ENCODE measurements around the gene CADPS.

Gene CADPS

DNA sequence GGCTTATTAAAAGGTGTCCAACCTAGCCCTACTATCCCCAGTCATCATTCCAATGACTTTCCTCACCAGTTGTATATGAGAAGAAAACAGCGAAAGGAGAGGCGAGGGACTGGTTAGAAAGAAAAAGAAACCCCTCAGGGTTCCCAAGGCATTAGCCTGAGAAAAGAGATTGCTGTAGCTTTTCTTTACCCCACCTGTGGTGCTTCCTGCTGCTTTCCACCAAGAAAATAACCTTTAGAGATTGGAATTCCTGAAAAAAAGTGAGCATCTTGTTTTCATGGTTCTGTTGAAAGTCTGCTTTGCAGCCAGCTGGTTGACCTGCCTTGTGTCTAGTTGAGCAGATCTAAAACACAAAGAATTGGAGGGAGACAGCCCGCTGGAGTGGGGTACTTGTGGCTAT is 196.4 kb downstream of the CADPS start:
- DNase-seq = no peak

DNA sequence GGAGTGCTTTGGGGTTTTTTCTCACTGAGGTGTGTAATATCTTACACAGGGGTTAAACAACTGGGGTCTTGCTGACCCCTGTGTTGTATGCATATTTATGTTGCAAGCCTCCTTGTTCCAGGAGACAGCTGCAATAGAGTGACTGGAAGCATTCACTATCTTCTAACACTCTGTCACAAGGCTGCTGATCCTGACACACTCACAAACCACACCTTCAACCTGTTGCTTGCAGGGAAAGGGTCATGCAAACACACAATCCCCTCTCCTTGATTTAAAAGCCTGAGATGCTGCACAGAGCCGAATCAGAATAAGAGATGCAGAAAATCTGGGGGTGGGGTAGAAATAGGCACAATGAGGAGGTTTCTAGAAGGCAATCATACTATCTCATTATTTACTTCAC is 197.3 kb downstream of the CADPS start:
- no peak for DNase-seq

DNA sequence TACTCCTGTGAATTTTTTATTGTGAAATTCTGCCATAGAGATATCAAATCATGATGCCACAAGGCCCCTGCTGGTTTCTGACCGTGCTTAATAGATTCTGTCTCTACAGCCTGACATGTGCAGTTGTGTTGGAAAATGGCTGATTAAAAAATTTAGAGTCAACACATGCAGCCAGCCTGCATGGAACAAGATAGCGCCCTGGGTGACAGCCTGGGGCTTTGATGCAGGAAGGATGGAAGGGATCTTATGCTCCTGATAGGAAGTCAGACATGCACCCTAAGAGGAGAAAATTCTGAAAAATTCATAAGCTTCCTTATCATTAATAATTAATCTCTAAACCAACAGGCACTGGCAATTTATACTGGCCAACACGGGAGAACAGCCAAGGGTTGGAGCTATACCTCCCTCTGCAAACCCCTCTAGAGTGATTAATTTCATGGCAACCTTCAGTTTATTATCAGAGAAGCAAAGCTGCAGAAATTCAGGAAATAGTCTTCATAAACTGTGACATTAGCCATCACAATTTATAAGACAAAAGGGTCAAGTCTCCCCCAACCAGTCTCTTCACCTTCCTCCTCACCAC is 198.4 kb downstream of the CADPS start:
- DNase-seq = no peak

DNA sequence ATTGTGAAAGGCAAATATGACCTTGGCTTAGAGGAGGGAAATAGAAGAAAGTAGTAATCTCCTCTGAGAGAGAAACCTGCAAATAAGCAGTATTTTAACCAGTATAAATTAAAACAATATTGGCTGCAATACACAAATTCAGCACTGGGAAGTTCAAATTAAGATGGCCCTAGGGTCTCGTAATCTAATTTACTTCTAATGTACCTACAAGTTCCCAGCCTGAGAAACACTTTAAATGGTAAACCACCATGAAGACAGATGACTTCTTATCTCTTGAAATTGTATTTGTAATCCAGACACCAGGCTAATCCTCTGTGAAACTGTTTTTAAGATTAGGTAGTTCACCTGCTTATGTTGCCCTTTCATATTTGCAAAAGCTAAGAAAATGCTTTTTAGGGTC is 199.7 kb downstream of the CADPS start:
- DNase-seq = no peak

DNA sequence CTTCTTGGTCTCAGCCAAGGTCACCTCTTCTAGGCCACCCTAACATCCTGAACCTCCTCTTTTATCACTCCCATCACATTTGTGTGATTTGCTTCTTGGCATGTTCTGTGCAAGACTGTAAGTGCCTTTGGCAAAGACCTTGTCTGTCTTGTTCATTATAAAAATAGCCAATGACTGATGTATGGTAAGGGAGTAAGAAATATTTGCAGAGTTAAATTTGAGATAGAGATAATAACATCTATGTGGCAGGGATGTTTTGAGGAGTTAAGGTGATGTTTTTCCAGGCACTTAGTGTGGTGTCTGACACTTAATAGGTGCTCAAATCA is 202.3 kb downstream of the CADPS start:
- no peak for DNase-seq

DNA sequence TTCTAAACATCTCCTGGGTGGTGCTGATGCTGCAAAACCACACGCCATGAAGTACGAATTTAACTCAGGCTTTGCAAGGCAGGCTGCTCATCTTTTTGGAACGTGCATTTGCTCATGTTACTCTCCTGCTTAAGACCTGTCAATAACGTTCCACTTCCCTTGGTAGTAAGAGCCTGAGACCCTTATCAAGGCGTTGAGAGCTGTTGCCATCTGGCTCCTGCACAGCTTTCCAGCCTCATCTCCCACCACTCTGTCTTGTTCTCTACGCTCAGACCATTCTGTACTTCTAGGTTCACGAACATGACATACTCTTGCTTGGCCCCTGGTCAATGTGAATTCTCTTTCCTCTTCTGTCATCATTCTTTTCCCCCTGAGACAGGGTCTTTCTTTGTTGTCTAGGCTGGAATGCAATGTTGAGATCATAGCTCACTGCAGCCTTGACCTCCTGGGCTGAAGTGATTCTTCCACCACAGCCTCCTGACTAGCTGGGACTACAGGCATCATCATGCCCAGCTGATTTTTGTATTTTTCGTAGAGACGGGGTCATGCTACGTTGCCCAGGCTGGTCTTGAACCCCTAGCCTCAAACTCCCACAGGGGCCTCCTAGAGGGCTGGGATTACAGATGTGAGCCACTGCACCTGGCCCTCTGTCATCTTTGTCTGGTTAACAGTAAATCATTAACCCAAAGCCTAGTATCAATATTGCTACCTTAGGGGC is 202.8 kb downstream of the CADPS start:
- DNase-seq = no peak

DNA sequence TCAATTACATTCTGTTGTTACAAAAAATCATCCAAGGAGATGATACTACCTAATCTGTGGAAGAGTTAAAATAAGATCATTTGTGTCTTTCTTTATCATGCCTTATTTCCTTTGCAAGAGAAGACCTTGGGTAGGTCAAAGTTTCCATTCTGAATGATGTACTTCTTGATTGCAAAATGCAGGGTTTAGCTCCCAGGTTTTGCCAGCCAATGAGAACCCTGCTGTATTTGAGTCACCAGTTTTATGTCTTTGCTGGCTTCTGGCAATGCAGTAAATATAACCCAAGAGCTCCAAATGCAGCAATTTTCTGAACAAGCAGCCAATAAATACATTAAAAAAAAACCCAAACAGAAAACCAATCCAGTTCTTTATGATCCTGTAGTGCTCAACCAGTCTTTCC is 204.9 kb downstream of the CADPS start:
- no peak for DNase-seq

DNA sequence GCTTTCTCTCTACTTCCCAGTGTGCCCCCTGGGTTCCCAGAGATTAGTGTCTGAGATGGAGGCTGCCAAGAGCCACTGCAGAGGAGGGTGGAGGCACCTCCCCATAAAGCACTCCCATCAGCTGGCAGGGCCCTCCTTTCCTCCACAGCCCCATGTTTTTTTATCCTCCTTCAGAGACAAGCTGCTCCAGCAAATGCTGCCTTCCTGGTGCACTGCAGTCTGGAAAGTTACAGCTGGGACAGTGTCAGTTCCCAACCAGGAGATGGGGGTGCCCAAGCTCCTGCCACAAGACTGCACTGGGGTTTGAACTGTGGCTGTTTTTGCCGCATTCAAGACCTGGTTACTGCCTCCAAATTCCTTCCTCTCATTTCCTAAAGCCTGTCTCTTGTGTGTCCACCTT is 206.1 kb downstream of the CADPS start:
- no peak for DNase-seq

DNA sequence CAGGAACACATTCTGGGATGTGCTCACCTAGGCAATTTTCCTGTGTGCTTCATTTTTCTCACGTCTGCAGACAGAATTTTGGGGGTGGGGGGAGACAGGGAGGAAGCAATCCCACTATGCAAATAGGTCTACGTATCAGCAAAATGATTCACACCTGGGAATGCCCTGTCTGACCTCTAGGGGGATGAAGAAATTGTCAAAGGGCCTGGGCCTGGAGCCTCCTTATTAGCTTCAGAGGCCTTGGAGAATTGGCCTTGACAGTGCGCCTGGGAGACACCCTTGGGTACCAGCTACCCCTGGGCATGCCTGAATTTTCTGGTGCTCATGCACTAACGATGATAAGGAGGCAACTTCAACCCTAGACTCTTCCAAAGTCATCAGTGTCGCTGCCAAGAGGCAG is 207.5 kb downstream of the CADPS start:
- DNase-seq = no peak

DNA sequence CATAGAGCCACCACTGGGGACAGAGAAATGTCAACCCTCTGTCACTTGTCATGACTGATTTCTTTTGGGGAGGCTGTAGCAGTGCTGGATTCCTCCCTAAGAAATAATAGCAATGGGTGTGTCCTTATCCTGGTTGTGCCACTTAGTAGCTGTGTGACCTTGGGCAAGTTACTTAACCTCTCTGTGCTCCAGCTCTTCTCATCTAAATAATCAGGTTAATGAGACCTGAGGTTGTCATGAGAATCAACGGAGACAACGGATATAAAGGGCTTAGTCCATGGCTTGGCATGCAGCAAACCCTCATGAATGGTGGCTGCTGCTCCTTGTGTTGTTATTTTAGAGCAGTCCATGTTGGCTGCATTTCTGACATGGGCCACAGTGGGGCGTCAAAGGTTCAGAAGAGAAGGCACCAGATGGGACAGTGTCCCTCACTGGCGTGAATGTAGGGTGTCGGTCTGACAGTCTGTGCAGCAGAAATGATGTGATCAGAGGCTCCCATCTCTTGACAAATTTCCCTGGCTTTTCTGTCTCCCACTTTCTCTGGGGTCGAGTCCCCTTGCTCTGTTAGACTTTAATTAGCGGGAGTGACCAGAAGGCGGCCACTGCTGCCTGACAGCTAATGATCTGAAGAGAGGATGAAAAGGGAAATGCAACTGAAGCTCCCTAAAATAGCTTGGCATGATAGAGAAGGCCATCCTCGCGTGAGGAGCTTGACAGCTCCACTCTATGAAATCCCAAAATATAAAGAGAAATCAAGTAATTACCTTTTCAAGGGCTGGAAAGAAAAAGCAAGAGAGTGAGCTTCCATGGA is 209.4 kb downstream of the CADPS start:
- no peak for DNase-seq

DNA sequence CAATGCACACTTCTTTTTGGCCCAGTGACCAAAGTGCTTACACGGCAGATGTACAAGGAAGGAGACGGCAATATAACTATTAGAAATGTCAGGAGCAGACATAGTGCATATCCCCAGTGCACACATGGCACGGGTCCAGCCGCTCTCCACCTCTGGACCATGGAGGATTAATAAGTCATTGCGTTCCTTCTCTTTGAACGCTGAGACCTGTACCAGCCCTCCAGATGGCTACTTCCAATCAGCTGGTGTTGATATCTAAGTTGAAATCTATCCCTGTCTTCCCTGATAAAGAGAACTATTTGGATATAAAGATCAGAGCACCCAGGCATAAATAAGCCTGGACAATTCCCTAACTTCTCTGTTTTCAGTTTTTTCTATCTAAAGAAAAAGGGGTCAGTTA is 212.5 kb downstream of the CADPS start:
- DNase-seq = no peak

DNA sequence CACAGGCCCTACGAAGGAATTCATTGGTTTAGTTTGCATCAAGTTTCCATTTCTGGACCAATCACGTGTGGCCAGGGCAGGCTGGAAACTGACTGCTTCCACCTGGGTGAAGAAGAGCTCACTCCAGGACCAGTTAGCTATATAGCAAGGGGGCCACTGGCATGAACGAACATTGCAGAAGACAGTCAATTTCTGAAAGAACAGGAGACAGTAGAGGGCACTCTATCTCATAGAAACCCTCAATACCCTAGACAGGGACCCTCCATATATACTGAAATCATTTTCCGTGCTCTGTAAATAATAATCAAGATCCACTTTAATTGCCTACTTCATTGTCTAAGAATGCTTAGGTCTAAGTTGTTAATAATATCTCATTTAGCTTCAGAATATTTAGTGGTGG is 215.6 kb downstream of the CADPS start:
- no peak for DNase-seq

DNA sequence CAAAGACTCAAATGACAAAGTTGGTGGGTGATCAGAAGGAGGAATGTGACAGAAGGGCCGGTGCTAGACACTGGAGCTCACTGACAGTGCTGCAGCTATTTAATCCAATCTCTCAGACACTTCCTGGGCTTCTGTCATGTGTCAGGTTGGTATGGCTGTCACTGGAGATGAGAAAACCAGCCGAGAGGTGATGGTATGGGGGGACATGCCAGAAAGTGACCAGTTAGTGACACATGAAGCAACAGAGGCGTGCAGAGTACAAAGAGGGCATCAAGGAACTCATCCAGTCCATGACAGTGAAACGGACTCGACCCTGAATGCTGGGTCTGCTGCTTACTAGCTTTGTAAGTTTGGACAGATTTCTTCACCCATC is 219.5 kb downstream of the CADPS start:
- DNase-seq = no peak

DNA sequence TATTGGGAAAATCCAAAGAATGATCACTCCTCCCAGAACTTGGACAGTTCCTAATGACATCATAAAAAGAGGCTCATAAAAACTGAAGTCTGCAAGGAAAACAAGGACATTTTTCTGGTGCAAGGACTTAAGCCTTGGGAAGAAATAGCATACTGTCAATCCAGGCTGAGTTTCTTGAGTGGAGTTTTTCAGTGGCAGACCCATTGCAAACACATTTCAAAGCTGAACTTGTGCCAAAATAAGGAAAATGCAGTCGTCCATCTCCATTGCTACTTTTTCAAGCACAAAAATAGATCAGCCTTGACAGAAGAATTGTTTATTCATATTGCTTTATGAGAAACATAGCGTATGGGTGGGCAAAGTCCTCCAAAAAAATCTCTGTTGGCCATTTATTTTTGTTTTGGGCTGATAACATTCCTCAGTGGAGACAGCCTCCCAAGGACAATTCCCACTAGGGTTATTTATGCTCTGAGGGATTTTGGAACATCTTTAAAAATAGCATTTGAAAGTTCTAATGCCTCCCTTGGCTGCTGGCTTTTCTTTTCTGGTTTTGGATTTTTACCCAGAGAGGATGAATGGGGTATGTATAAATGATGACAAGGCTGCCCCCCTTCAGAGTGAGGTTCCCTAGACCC is 220.0 kb downstream of the CADPS start:
- no peak for DNase-seq

DNA sequence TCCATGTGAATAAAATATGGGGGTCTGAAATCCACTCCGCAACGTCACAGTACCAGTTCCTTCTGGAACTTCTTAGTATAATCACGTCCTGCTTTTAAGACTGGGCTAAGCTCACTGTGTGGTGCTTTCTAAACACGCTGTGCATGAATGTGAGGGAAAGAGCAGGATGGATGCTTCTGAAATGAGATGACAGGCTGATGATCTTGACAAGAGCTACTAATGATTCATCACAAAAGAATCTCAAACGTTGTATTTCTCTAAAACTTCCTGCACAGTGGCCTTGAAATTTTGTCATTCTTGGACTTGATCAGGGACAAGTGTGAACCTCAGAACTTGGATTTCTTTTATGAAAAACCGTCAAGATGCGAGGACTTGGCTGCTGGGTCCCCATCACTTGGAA is 221.4 kb downstream of the CADPS start:
- DNase-seq = no peak

DNA sequence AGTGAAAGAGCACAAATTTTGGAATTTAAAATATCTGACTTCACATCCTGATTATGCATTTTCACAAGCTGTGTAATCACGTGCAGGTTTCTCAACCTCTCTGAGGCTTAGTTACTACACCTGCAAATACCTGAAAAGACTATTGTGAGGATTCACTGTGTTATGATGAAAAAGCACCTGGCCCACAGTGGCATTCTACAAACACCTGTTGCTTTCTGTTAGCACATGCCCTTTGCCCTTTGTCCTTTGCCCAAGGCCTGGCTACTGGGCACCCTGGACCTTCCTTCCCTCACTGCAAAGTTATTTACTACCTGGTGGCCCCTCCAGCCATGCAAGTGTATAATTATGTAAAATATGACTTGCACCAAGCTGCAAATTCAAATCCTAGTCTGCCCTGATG is 227.5 kb downstream of the CADPS start:
- DNase-seq = no peak

DNA sequence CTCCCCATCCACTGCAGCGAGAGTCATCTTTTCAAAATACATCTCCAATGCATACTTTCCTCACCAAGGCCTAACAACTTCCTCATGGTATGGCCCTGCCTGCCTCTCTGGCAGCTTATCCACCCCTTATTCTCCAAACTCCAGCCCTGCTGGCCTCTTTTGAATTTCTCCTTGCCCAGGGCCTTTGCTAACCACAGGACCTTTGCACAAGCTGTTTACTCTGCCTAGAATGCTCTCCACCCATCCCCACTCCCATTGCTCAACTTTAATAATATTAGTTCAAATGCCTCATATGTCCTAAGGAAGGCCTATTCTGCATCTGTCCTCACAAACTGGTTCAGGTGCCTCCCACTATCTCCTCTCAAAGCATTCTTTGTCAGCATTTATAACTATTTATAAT is 230.7 kb downstream of the CADPS start:
- no peak for DNase-seq

DNA sequence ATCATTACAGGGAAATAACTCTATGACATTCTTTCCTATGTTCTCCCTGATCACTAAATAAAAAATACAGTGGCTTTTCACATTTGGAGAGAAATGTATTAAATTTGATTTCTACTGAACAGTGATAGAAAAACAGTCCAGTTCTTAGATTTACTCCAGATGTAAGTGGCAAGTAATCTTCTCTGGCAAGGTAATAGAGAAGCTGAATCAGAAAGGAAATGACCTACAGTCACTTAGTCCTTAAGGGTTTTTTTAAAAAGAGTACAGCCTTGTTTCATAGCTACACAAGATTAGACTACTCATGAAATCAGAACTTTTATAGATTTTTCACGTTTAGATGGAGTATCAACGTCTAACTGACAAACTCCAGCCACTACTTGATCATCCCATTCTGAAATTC is 236.9 kb downstream of the CADPS start:
- no peak for DNase-seq

DNA sequence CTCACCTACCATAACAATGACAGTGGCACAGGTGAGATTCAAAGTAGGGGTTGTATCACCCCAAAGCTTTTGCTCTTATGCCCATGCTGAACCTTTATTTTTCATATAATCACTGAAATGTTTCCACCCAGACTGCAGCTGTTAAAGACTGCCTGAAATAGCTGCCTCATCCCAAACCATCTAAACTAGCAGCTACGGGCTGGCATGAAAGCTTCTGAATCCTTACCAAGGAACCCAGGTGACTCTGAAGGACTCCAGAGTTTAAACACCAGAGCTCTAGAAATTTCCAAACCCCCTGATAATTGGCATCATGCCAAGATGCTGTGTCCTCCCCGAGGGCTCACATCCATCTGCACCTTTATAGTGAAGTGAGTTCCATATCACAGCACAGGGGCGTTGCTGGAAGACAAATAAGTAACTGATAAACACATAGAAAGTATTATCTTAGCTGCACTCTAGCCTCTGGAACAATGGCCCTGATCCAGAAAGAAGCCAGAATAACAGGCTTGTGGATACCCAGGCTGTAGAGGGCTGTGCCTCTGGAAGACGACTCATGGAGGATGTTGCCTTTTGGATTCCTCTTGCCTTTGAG is 238.9 kb downstream of the CADPS start:
- no peak for DNase-seq

DNA sequence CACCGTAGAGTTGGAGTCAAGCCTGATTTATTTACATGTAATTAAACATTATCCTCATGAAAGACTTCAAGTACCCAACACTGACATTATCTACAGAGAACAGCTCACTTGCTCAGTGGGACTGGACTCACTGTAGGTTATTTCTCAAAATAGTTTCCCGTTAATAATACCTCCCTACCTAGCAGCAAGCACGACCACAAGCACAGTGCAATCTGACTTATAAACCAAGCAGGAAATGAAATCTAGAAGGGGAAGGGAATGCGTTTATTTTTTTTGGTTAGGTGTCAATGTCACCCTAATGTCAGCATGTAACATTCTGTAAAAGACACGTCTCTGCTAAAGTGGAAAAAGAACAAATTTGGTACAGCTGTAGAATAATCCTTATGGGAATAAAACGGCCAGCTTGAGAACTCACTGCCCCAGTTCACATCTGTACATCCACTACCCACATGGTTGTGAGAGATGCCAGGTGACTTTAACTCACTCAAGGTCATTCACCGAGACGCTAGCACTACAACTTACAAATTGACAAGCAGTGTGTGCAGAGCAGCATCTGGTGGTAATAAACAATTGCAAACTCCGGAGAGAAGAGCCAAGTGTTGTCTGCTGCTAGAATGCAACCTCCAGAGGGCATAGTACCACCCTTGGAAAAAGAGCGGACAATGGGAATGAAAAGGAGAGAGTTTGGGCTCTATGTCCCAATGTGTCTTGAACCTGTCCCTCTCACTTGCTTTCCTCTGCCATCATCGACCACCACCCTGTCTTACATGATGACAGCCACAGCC is 242.5 kb downstream of the CADPS start:
- no peak for DNase-seq

DNA sequence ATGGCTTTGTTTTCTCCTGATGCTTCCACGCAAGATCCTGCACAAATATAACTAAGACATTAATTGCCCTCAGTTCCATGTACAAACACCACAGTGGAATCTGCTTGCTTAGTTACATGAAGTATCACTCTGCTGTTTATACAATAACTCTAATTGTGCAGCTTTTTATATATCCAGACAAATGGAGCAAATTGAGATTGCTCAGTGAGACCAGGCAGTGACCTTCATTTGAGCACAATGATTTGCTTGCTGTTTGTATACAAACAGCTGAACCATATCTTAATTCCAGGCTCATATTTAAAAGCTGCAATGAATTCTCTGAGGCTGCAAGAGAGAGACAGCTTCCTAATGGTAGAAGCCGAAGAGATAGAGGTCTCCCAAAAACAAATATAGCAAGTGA is 243.7 kb downstream of the CADPS start:
- no peak for DNase-seq

DNA sequence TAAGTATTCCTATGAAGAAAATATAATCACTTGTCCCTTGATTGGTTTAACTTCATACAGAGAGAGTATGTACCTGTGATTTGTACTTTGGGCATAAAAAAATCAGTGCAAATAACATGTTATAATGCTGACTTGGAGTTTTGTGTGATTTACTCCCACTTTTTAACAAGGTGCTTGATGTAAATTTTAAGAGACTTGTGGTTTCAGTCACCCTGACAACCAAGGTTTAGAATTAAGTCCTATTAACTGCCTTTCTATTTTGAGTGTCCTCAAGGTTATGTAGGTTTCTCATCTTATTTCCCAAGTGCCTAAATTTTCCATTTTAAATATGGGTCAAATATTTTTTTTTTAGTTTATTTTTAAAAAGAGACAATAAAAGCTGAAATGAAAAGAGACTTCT is 244.6 kb downstream of the CADPS start:
- DNase-seq = no peak

DNA sequence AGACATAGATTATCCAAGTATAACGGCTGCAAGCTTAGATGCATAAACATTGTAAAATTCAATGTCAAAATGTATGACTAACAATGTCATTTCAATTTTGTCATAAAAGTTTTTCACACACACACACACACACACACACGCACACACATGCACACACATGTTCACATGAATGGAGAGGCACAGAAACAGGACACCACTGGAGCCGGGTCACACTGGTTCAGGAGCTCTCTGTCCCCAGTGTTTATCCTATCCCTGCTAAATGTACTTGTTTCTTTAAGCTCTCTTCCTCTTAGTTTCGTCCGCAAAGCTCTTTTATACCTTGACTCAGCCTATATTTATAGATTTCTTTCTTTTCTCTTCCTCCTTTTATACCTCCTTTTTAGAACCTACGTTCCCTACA is 249.9 kb downstream of the CADPS start:
- no peak for DNase-seq
